Activated naive CD8-positive, alpha-beta T cell treated with anti-CD3 and anti-CD28 coated beads for 36 hours (primary cell): ENCODE data around the gene A1BG. TPM values are rescaled to one million over a fixed set of nuclear protein-coding genes. Genes with fewer than 3 reads are reported as not detected.
"Not testable (repeated sequence)": the region's sequence is repeated elsewhere in the genome, so short reads cannot be mapped to it uniquely, and the experiment has no call there.

Experiments used
- DNase-seq: peaks from one replicate; pipeline ENCODE4 v3.0.0; 2021
- H3K27ac Mint-ChIP-seq: one replicate; pipeline ENCODE4 v1.8.0; 2022; ENCODE audit warnings: mild to moderate bottlenecking, moderate library complexity, mixed read lengths
- H3K27me3 Mint-ChIP-seq: one replicate; pipeline ENCODE4 v1.8.0; 2022; ENCODE audit warnings: mild to moderate bottlenecking, mixed read lengths
- H3K36me3 Mint-ChIP-seq: one replicate; pipeline ENCODE4 v1.8.0; 2021; ENCODE audit warnings: mild to moderate bottlenecking, mixed read lengths
- H3K4me1 Mint-ChIP-seq: one replicate; pipeline ENCODE4 v1.8.0; 2021; ENCODE audit warnings: mixed read lengths
- H3K4me3 Mint-ChIP-seq: one replicate; pipeline ENCODE4 v1.8.0; 2022; ENCODE audit warnings: mild to moderate bottlenecking, moderate library complexity, mixed read lengths
- H3K9me3 Mint-ChIP-seq: one replicate; pipeline ENCODE4 v1.8.0; 2022; ENCODE audit warnings: mixed read lengths
- total RNA-seq, 2 experiments: library from RNA; stranded (reverse); gene quantifications; one replicate each; pipeline ENCODE4 v1.2.3, GENCODE V29; 2021

A1BG gene
- total RNA-seq, 2 experiments from 2014 or later = 18.7 to 23.2 TPM

DNA sequence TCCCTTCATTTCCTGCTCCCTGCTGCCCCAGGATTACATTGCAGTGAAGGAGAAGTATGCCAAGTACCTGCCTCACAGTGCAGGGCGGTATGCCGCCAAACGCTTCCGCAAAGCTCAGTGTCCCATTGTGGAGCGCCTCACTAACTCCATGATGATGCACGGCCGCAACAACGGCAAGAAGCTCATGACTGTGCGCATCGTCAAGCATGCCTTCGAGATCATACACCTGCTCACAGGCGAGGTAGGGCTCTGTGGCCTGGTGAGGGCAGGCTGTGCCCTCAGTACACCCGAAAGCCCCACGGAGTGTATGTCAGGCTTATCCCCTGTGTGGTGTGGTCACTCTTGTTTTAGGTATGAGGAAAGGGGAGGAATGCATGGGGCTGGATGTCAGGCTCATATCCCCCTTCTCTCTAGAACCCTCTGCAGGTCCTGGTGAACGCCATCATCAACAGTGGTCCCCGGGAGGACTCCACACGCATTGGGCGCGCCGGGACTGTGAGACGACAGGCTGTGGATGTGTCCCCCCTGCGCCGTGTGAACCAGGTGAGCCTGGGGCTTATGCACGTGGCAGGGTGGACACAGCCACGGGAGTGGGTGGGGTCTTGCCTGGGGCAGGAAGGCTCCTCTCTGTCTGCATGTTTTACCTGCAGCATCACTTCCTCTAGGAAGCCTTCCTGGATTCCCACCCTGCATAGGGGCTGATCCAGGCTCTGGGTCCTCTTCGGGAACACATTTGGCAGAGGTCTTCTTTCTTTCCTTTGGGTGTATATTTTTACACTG is 39.8 kb upstream of the A1BG start:
- no peak for DNase-seq
- H3K4me1 Mint-ChIP-seq = peaks cover 38% of the 10 kb centered on the region
- H3K9me3 Mint-ChIP-seq = no peaks in the 10 kb centered on the region
- H3K27me3 Mint-ChIP-seq = peaks cover 16% of the 10 kb centered on the region
- H3K36me3 Mint-ChIP-seq = peaks cover 48% of the 10 kb centered on the region
- no peak overlapping the region for H3K4me3 Mint-ChIP-seq
- no peak overlapping the region for H3K27ac Mint-ChIP-seq

DNA sequence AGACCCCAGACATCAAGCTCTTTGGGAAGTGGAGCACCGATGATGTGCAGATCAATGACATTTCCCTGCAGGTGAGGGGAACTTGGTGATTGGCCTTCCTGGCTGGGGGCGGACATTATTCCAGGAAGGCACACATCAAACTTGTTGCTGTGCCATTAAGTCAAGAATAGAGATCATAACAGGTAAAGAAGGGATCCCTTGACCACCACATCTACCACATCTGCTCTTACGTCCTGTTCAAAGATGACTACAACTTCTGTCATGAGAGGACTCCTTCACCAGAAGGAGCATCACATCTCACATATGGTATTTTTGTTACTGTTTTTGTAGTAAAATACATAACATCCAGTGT is 34.9 kb upstream of the A1BG start:
- H3K27me3 Mint-ChIP-seq = no peaks in the 10 kb centered on the region
- H3K4me1 Mint-ChIP-seq = peaks cover 35% of the 10 kb centered on the region
- no peaks in the 10 kb centered on the region for H3K9me3 Mint-ChIP-seq
- peak overlapping the region; percentile 98 for H3K27ac Mint-ChIP-seq
- DNase-seq = no peak
- H3K4me3 Mint-ChIP-seq = peak overlapping the region; percentile 98
- peaks cover 41% of the 10 kb centered on the region for H3K36me3 Mint-ChIP-seq

GRCh38 chr19:58387338-58388174 is 34.3 kb upstream of the A1BG start:
- peak overlapping the region; percentile 98 for H3K4me3 Mint-ChIP-seq
- H3K27ac Mint-ChIP-seq = peak overlapping the region; percentile 98
- no peak for DNase-seq
- H3K36me3 Mint-ChIP-seq = peaks cover 41% of the 10 kb centered on the region
- no peaks in the 10 kb centered on the region for H3K27me3 Mint-ChIP-seq
- no peaks in the 10 kb centered on the region for H3K9me3 Mint-ChIP-seq
- H3K4me1 Mint-ChIP-seq = peaks cover 31% of the 10 kb centered on the region

DNA sequence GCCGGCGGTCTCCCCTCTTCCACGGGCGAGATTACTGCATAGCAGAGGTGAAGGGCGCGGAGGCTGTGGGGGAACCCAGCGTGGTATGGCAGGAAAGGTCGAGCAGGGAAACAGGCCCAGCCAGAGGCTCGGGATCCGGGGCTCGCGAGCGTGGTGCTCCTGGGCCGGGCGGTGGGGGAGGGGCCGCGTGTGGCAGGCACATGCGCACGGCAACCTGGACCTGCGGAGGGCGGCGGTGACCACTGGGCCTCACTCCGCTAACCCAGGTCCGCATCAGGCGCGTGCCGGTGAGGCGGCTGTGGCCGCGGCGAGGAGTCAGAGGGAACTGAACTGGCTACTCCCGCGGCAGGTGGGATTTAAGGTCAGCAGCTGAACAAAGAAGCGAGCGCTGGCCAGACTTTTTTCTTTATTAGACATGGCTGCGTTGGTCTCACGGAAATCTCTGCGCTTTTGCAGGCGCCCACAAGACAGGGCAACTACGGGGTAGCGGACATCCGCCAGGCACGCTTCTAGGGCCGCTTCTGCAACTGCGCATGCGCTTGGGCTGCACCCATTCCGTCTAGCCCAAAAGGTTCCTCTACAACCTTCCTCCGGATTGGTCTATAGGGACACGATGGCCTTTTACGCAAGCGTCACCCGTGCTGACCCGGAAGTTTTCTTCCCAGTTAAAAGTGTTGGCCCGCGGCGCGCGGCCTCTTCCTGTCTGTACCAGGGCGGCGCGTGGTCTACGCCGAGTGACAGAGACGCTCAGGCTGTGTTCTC is 33.5 kb upstream of the A1BG start, which contains the start of gene RPS5:
Gene RPS5 (plus strand): TSS at position 694 of the 762 bp plus-strand sequence. CDS start 869 bp downstream, outside the sequence.
- Mint-ChIP-seq H3K36me3 (peaks cover 39% of the 10 kb centered on the region), H3K27me3 (no peaks in the 10 kb centered on the region), H3K4me3 (peak within 1 kb of the TSS; percentile 98), H3K27ac (peak within 1 kb of the TSS; percentile 98), H3K4me1 (peaks cover 35% of the 10 kb centered on the region), H3K9me3 (no peaks in the 10 kb centered on the region)
- peak; percentile 96 for DNase-seq

GRCh38 chr19:58385891-58386575 is 32.7 kb upstream of the A1BG start:
- H3K4me1 Mint-ChIP-seq = peaks cover 34% of the 10 kb centered on the region
- no peaks in the 10 kb centered on the region for H3K27me3 Mint-ChIP-seq
- H3K9me3 Mint-ChIP-seq = no peaks in the 10 kb centered on the region
- H3K27ac Mint-ChIP-seq = peak overlapping the region; percentile 98
- peaks cover 36% of the 10 kb centered on the region for H3K36me3 Mint-ChIP-seq
- DNase-seq = peak; percentile 41
- H3K4me3 Mint-ChIP-seq = peak overlapping the region; percentile 98

GRCh38 chr19:58385313-58385890 is 32.1 kb upstream of the A1BG start:
- peaks cover 30% of the 10 kb centered on the region for H3K36me3 Mint-ChIP-seq
- peak overlapping the region; percentile 98 for H3K27ac Mint-ChIP-seq
- H3K27me3 Mint-ChIP-seq = no peaks in the 10 kb centered on the region
- no peak for DNase-seq
- peaks cover 28% of the 10 kb centered on the region for H3K4me1 Mint-ChIP-seq
- no peaks in the 10 kb centered on the region for H3K9me3 Mint-ChIP-seq
- peak overlapping the region; percentile 98 for H3K4me3 Mint-ChIP-seq

- no peaks in the 10 kb centered on the region for H3K9me3 Mint-ChIP-seq
- H3K4me3 Mint-ChIP-seq = no peak overlapping the region
- H3K4me1 Mint-ChIP-seq = peaks cover 28% of the 10 kb centered on the region
Measured at GRCh38 chr19:58382997-58383603, 29.8 kb upstream of the A1BG start.

GRCh38 chr19:58381460-58382212 is 28.3 kb upstream of the A1BG start:
- Mint-ChIP-seq H3K4me3 (peak overlapping the region; percentile 85), H3K4me1 (peaks cover 25% of the 10 kb centered on the region), H3K27me3 (no peaks in the 10 kb centered on the region), H3K36me3 (no peaks in the 10 kb centered on the region), H3K27ac (peak overlapping the region; percentile 88), H3K9me3 (no peaks in the 10 kb centered on the region)
- no peak for DNase-seq

More at GRCh38 chr19:58382997-58383603, 29.8 kb upstream of the A1BG start:
- H3K27ac Mint-ChIP-seq = no peak overlapping the region
- no peak for DNase-seq
- H3K36me3 Mint-ChIP-seq = peaks cover 12% of the 10 kb centered on the region
- H3K27me3 Mint-ChIP-seq = no peaks in the 10 kb centered on the region

DNA sequence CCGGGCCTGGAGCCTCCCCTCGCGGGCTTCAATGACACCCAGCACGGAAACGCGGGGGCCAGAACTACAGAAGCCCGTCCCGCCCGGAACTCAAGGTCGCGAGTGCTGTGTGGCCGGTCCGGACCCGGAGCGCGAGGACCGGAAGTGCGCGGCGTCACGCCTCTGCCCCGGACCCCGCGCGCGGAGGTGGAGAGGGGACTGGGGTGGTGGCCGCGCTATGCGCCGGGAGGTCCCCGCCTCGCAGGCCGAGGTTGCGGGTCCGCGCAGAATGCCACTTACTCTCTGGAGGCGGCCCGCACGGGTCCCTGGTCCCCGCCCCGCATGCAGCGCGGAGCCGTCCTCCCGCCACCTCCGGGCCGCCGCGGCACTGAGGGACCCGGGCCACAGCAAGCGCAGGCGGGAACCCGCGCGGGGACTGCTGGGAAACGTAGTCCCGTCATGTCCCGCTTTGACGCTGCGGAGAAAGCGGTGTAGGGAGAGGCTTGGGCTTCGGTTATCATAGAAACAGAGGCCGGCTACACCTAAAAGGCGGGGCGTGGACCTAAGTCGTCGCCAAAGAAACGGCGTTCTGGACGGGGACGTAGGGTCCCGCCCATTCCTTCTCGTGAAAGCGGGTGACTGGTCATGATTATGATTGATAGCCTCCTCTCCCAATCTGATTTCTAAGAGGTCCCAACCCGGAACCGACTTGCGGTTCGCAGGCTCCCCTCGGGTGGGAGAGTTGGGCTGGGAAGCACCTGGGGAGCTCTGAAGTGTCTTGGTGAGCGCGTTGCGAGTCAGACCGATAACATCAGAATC is 27.6 kb upstream of the A1BG start, which contains the start of gene ZNF837:
Gene ZNF837 (minus strand): TSS at position 369 of the 798 bp plus-strand sequence. CDS start 11,698 bp downstream, outside the sequence.
- H3K36me3 Mint-ChIP-seq = no peaks in the 10 kb centered on the region
- peaks cover 25% of the 10 kb centered on the region for H3K4me1 Mint-ChIP-seq
- peak within 1 kb of the TSS; percentile 85 for H3K4me3 Mint-ChIP-seq
- H3K27ac Mint-ChIP-seq = peak within 1 kb of the TSS; percentile 88
- no peaks in the 10 kb centered on the region for H3K27me3 Mint-ChIP-seq
- DNase-seq = peak; percentile 98
- H3K9me3 Mint-ChIP-seq = no peaks in the 10 kb centered on the region

DNA sequence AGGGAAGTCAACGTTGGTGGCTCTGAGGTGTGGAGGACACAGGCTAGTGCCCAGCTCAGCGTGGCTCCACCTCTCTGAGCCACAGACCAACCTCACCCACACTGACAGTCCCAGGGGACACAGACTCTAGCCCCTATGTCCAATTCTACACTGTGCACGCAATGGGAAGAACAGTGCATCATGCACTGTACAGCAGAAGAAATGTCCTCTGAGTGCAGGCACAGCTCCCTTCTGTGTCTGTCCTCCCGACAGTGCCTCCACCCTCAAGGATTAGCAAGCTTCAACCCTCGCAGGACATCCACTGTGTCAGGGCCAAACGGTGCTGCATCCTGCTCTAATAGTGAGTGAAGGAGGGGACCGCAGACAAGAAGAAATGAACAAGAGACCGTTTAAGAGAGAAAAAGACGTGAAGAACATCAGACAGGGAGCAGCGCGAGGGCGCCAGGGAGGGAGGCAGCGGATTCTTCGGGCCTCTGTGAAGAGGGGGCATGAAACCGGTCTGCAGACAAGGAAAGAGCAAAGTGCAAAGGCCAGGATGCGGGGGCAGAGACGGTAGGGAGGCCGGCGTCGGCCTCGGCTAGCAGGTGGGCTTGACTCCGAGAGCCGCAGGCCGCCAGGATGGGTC is 26.9 kb upstream of the A1BG start:
- Mint-ChIP-seq H3K36me3 (no peaks in the 10 kb centered on the region), H3K4me1 (peaks cover 21% of the 10 kb centered on the region), H3K4me3 (peak overlapping the region; percentile 85), H3K9me3 (no peaks in the 10 kb centered on the region), H3K27me3 (no peaks in the 10 kb centered on the region), H3K27ac (peak overlapping the region; percentile 88)
- no peak for DNase-seq

- H3K27ac Mint-ChIP-seq = peak overlapping the region; percentile 88
- no peak for DNase-seq
- peak overlapping the region; percentile 85 for H3K4me3 Mint-ChIP-seq
- no peaks in the 10 kb centered on the region for H3K36me3 Mint-ChIP-seq
- peaks cover 23% of the 10 kb centered on the region for H3K4me1 Mint-ChIP-seq
- no peaks in the 10 kb centered on the region for H3K27me3 Mint-ChIP-seq
- no peaks in the 10 kb centered on the region for H3K9me3 Mint-ChIP-seq
Measured at GRCh38 chr19:58379246-58379645, 26.0 kb upstream of the A1BG start.

DNA sequence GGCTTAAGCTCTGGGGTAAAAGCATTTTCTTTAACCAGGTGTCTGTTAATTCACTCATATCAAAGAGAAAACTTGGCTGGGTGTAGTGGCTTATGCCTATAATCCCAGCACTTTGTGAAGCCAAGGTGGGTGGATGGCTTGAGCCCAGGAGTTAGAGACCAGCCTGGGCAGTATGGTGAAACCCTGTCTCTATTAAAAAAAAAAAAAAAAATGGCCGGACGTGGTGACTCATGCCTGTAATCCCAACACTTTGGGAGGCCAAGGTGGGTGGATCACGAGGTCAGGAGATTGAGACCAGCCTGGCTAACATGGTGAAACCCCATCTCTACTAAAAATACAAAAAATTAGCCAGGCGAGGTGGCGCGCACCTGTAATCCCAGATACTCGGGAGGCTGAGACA is 23.4 kb upstream of the A1BG start:
- H3K36me3 Mint-ChIP-seq, DNase-seq, H3K9me3 Mint-ChIP-seq, H3K27ac Mint-ChIP-seq, H3K4me3 Mint-ChIP-seq, H3K27me3 Mint-ChIP-seq: not testable (repeated sequence)
- peaks cover 17% of the 10 kb centered on the region for H3K4me1 Mint-ChIP-seq
